HL-60 (cell line): ENCODE data around the gene NTRK2.

Source experiments
- DNase-seq, 2 experiments: peaks; one replicate each; pipeline ENCODE4 v3.0.0-alpha.2; 2010 to 2020; ENCODE audit warnings: low read depth in 1 of 2, low spot score in 1 of 2
- H3K27ac ChIP-seq: fragments of 250-450 bp; sonication (Bioruptor Pico); replicated peaks from 2 replicates; pipeline ENCODE4 v1.5.1; 2020; ENCODE audit warnings: mild to moderate bottlenecking, moderate library complexity
- H3K27me3 ChIP-seq: fragments of 250-450 bp; sonication (Bioruptor Pico); 2 replicates; pipeline ENCODE4 v1.5.1; 2021; ENCODE audit warnings: mild to moderate bottlenecking, moderate library complexity; ENCODE audit not compliant: insufficient read depth, poor library complexity, severe bottlenecking
- H3K4me3 ChIP-seq: replicated peaks from 2 replicates; pipeline ENCODE4 v1.5.1; 2011; ENCODE audit warnings: mild to moderate bottlenecking, control low read depth, low read length; ENCODE audit not compliant: insufficient read depth
- CTCF ChIP-seq: IDR thresholded peaks from one replicate; pipeline ENCODE4 v1.5.1; 2011; ENCODE audit warnings: low read length, control low read depth, inconsistent platforms; ENCODE audit not compliant: insufficient read depth
- GABPA ChIP-seq: IDR thresholded peaks from 2 replicates; pipeline ENCODE4 v1.6.1; 2012; ENCODE audit warnings: low read depth
- POLR2AphosphoS5 ChIP-seq: IDR thresholded peaks from 2 replicates; pipeline ENCODE4 v1.6.1; 2012; ENCODE audit warnings: low read depth
- SPI1 ChIP-seq: IDR thresholded peaks from 2 replicates; pipeline ENCODE4 v1.6.1; 2012; ENCODE audit warnings: low read depth, mild to moderate bottlenecking, borderline replicate concordance
- TF ChIP-seq, protein P1 (sequence below): IDR thresholded peaks from 2 replicates; pipeline ENCODE4 v1.6.1; 2012; ENCODE audit warnings: low read depth; ENCODE audit not compliant: insufficient replicate concordance

The NTRK2 gene

GRCh38 chr9:85027870-85028269 is 358.3 kb downstream of the NTRK2 start:
- Histone ChIP-seq H3K4me3 (no peak overlapping the region), H3K27me3 (no peaks in the 10 kb centered on the region), H3K27ac (no peak overlapping the region)
- no peak for DNase-seq
- TF ChIP-seq CTCF (no peak), POLR2AphosphoS5 (no peak), SPI1 (no peak), GABPA (no peak)
- TF ChIP-seq, protein P1, sequence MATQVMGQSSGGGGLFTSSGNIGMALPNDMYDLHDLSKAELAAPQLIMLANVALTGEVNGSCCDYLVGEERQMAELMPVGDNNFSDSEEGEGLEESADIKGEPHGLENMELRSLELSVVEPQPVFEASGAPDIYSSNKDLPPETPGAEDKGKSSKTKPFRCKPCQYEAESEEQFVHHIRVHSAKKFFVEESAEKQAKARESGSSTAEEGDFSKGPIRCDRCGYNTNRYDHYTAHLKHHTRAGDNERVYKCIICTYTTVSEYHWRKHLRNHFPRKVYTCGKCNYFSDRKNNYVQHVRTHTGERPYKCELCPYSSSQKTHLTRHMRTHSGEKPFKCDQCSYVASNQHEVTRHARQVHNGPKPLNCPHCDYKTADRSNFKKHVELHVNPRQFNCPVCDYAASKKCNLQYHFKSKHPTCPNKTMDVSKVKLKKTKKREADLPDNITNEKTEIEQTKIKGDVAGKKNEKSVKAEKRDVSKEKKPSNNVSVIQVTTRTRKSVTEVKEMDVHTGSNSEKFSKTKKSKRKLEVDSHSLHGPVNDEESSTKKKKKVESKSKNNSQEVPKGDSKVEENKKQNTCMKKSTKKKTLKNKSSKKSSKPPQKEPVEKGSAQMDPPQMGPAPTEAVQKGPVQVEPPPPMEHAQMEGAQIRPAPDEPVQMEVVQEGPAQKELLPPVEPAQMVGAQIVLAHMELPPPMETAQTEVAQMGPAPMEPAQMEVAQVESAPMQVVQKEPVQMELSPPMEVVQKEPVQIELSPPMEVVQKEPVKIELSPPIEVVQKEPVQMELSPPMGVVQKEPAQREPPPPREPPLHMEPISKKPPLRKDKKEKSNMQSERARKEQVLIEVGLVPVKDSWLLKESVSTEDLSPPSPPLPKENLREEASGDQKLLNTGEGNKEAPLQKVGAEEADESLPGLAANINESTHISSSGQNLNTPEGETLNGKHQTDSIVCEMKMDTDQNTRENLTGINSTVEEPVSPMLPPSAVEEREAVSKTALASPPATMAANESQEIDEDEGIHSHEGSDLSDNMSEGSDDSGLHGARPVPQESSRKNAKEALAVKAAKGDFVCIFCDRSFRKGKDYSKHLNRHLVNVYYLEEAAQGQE: no peak

DNA sequence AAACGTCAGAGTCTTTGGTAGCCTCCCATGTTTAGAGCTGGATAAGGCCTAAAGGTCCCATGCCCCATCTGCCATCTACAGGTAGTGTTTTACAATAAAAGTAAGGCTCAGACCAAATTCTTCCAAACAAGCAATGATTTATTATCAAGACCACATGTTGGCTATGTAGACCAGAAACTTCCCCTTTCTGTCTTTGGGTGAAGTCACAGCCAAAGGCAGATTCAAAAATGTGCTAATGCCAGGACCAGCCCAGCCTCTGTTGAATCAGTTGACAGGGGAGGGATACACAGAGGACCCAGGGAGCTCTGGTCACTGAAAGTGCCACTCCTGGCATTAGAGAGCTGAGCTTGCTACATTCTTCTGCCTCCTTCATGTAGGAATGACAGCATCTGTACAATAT is 360.8 kb downstream of the NTRK2 start:
- Histone ChIP-seq H3K4me3 (no peak overlapping the region), H3K27me3 (peaks cover 4% of the 10 kb centered on the region), H3K27ac (no peak overlapping the region)
- TF ChIP-seq, protein P1: no peak
- TF ChIP-seq GABPA (no peak), POLR2AphosphoS5 (no peak), CTCF (no peak), SPI1 (no peak)
- DNase-seq: no peak

DNA sequence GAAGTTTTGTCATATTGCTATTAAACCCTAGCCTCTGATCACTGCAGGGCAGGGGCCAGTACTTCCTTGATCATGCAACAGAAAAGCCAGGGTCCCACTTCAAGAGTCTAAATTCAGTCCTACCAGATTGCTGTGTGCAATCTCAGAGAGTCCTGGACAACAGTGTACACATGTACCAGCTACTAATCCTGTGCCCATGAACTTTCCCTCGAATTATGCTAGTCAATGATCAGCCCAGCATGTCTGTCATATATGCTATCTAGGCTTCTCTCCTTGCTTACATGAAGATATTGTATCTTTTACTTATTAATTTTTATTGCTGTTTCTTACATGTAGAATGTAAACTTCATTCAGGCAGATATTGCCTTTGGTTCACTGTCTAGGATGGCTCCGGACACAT is 367.0 kb downstream of the NTRK2 start:
- Histone ChIP-seq H3K27ac (no peak overlapping the region), H3K4me3 (no peak overlapping the region), H3K27me3 (peaks cover 6% of the 10 kb centered on the region)
- TF ChIP-seq CTCF (no peak), GABPA (no peak), SPI1 (no peak), POLR2AphosphoS5 (no peak)
- TF ChIP-seq, protein P1: no peak
- DNase-seq: no peak
